ENCODE data around the gene HEBP2. TPM values are rescaled to one million over a fixed set of nuclear protein-coding genes. Genes with fewer than 3 reads are reported as not detected.

HEBP2 gene
- total RNA-seq, 2 experiments from 2014 or later = 14.0 to 36.2 TPM

DNA sequence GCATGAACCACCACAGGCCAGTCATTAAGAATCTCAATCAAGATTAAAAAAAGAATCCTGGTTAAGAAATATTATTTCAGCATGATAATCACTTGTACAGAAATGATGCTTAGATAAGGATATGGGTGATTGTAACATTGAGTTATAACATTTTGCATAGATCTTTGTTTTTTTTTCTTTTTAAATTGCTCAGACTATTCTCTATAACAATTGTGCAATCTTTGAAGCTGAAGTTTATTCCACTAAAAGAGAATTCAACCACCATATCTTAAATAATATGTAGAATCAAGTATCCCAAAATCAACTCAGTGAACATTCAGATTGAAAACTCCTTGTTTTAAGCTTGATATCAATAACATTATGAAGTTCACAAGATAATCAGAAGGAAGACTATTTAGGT lies 27.0 kb upstream of the HEBP2 start:
- Histone ChIP-seq H4K20me1 (ENCODE audit: insufficient read depth, low read length) (no peaks in the 10 kb centered on the region), H3K4me1 (ENCODE audit: insufficient read depth, low read length, poor library complexity, severe bottlenecking) (no peaks in the 10 kb centered on the region), H3K4me3 (ENCODE audit: low read depth, low read length, poor library complexity, severe bottlenecking) (no peak overlapping the region), H3K4me2 (ENCODE audit: low read length) (no peak overlapping the region), H3K79me2 (ENCODE audit: insufficient read depth, low read depth, low read length) (no peaks in the 10 kb centered on the region), H3K27ac (ENCODE audit: low read depth, low read length, poor library complexity, severe bottlenecking) (no peak overlapping the region), H3K36me3 (ENCODE audit: insufficient read depth, low read length) (no peaks in the 10 kb centered on the region), H3K9me3 (ENCODE audit: low read length) (no peaks in the 10 kb centered on the region), H3K9me2 (ENCODE audit: insufficient read depth, low read length) (no peaks in the 10 kb centered on the region), H2AFZ (ENCODE audit: low read length) (no peak overlapping the region)
- BruUV-seq (replicated peaks) = no TSS peak
- intact Hi-C loops (cut with micrococcal nuclease; ENCODE audit: unreplicated experiment) = no loop called here
- TF ChIP-seq, protein P1, sequence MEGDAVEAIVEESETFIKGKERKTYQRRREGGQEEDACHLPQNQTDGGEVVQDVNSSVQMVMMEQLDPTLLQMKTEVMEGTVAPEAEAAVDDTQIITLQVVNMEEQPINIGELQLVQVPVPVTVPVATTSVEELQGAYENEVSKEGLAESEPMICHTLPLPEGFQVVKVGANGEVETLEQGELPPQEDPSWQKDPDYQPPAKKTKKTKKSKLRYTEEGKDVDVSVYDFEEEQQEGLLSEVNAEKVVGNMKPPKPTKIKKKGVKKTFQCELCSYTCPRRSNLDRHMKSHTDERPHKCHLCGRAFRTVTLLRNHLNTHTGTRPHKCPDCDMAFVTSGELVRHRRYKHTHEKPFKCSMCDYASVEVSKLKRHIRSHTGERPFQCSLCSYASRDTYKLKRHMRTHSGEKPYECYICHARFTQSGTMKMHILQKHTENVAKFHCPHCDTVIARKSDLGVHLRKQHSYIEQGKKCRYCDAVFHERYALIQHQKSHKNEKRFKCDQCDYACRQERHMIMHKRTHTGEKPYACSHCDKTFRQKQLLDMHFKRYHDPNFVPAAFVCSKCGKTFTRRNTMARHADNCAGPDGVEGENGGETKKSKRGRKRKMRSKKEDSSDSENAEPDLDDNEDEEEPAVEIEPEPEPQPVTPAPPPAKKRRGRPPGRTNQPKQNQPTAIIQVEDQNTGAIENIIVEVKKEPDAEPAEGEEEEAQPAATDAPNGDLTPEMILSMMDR (conservative IDR thresholded peaks at IDR 0.05; ENCODE audit: low read length) = no peak
- TF ChIP-seq EZH2phosphoT487 (IDR thresholded peaks at IDR 0.05; ENCODE audit: borderline replicate concordance, low read depth, low read length) = no peak
- ChIA-PET CTCF (ENCODE audit: unreplicated experiment) (no interaction called here), POLR2A (interaction anchor here (1.0 kb wide), 1 partner anchor 38 kb away, joined by 3 read pairs; no protein-coding TSS in a partner anchor)
- DNase-seq (ENCODE audit: low spot score) = no peak

DNA sequence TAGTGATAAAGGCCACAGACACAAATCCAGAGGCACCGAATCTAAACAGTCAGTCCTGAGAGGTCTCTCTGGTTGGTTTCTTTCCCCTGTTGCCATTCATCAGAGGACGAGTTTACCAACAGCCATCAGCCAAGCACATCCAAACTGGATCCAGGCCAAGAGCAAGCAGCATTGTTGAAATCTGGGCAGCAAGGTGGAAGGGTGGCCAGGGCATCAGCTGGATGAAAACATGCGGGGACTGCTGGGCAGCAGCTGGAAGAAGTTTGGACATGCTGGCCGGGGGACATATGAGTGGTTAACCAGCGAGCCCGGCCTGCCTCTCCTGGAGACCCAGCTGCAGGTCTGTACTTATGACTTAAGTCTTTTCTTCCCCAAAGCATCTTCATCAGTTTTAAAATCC lies 26.2 kb upstream of the HEBP2 start, which contains the start of gene SMIM28:
TSS of gene SMIM28 (plus strand) at position 62 of the 400 bp plus-strand sequence. CDS start at position 230, 168 bp downstream.
- BruUV-seq (replicated peaks) = no TSS peak

DNA sequence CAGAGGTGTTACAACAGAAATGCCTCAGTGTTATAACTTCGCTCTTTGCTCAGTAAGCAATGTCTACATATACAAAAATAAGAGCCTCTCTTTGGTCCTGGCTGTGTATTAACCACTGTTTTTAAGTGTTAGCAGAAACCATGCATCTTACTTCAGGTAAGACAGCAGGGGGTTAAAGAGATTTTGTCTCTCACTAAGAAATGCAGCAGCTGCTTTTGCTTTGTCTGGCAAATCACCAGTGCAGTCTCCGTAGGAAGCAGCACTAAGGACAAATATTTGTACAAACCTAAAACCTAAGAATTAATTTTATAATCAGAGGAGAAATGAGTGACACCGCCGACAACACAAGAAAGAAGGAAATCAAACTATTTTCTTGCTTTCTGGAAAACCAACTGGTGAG lies 25.6 kb upstream of the HEBP2 start:
- no peak for DNase-seq (ENCODE audit: low spot score)
- H3K4me1 ChIP-seq (ENCODE audit: insufficient read depth, low read length, poor library complexity, severe bottlenecking) = no peaks in the 10 kb centered on the region
- H3K4me2 ChIP-seq (ENCODE audit: low read length) = no peak overlapping the region
- intact Hi-C loops (cut with micrococcal nuclease; ENCODE audit: unreplicated experiment) = no loop called here
- H3K79me2 ChIP-seq (ENCODE audit: insufficient read depth, low read depth, low read length) = no peaks in the 10 kb centered on the region
- H4K20me1 ChIP-seq (ENCODE audit: insufficient read depth, low read length) = no peaks in the 10 kb centered on the region
- H3K36me3 ChIP-seq (ENCODE audit: insufficient read depth, low read length) = no peaks in the 10 kb centered on the region
- no peak overlapping the region for H2AFZ ChIP-seq (ENCODE audit: low read length)
- no peaks in the 10 kb centered on the region for H3K9me2 ChIP-seq (ENCODE audit: insufficient read depth, low read length)
- no TSS peak for BruUV-seq (replicated peaks)
- POLR2A ChIA-PET = no interaction called here
- no peak for TF ChIP-seq EZH2phosphoT487 (IDR thresholded peaks at IDR 0.05; ENCODE audit: borderline replicate concordance, low read depth, low read length)
- TF ChIP-seq, protein P1 (conservative IDR thresholded peaks at IDR 0.05; ENCODE audit: low read length) = no peak
- H3K4me3 ChIP-seq (ENCODE audit: low read depth, low read length, poor library complexity, severe bottlenecking) = no peak overlapping the region
- H3K27ac ChIP-seq (ENCODE audit: low read depth, low read length, poor library complexity, severe bottlenecking) = no peak overlapping the region
- CTCF ChIA-PET (ENCODE audit: unreplicated experiment) = no interaction called here
- no peaks in the 10 kb centered on the region for H3K9me3 ChIP-seq (ENCODE audit: low read length)

More for the DNA sequence above, 26.2 kb upstream of the HEBP2 start, which contains the start of gene SMIM28:
- intact Hi-C loops (cut with micrococcal nuclease; ENCODE audit: unreplicated experiment) = no loop called here
- H3K27ac ChIP-seq (ENCODE audit: low read depth, low read length, poor library complexity, severe bottlenecking) = no peak within 1 kb of the TSS
- DNase-seq (ENCODE audit: low spot score) = no peak
- H4K20me1 ChIP-seq (ENCODE audit: insufficient read depth, low read length) = no peaks in the 10 kb centered on the region
- H3K4me3 ChIP-seq (ENCODE audit: low read depth, low read length, poor library complexity, severe bottlenecking) = no peak within 1 kb of the TSS
- H3K9me2 ChIP-seq (ENCODE audit: insufficient read depth, low read length) = no peaks in the 10 kb centered on the region
- TF ChIP-seq, protein P1 (conservative IDR thresholded peaks at IDR 0.05; ENCODE audit: low read length) = no peak
- TF ChIP-seq EZH2phosphoT487 (IDR thresholded peaks at IDR 0.05; ENCODE audit: borderline replicate concordance, low read depth, low read length) = no peak
- POLR2A ChIA-PET = interaction anchor here (1.0 kb wide), 1 partner anchor 38 kb away, joined by 3 read pairs; no protein-coding TSS in a partner anchor
- H3K36me3 ChIP-seq (ENCODE audit: insufficient read depth, low read length) = no peaks in the 10 kb centered on the region
- H3K4me2 ChIP-seq (ENCODE audit: low read length) = no peak within 1 kb of the TSS
- no peak within 1 kb of the TSS for H2AFZ ChIP-seq (ENCODE audit: low read length)
- no peaks in the 10 kb centered on the region for H3K9me3 ChIP-seq (ENCODE audit: low read length)
- H3K4me1 ChIP-seq (ENCODE audit: insufficient read depth, low read length, poor library complexity, severe bottlenecking) = no peaks in the 10 kb centered on the region
- no peaks in the 10 kb centered on the region for H3K79me2 ChIP-seq (ENCODE audit: insufficient read depth, low read depth, low read length)
- CTCF ChIA-PET (ENCODE audit: unreplicated experiment) = no interaction called here

Data from OCI-LY7 (cell line).